ENCODE data around the gene PARD6A.

- TF ChIP-seq CTCF (IDR thresholded peaks at IDR 0.05) (no peak), POLR2A (IDR thresholded peaks at IDR 0.05) (no peak)
Measured at GRCh38 chr16:67675579-67675935, 14.8 kb downstream of the PARD6A start.

Data from body of pancreas (tissue), 4 donors.